HUES48 (cell line): ENCODE measurements around the gene UBE3D.

ENCODE experiments used
- H3K27ac ChIP-seq: one replicate; pipeline ENCODE4 v1.7.0; 2013; ENCODE audit warnings: low read depth, low read length, inconsistent platforms
- H3K27me3 ChIP-seq: 2 replicates; pipeline ENCODE4 v1.6.1; 2013; ENCODE audit warnings: mild to moderate bottlenecking, low read length; ENCODE audit not compliant: control insufficient read depth, insufficient read depth
- H3K36me3 ChIP-seq: 2 replicates; pipeline ENCODE4 v1.6.1; 2013; ENCODE audit warnings: low read length; ENCODE audit not compliant: control insufficient read depth, insufficient read depth
- H3K4me1 ChIP-seq: 2 replicates; pipeline ENCODE4 v1.6.1; 2013; ENCODE audit warnings: mild to moderate bottlenecking, low read length; ENCODE audit not compliant: control insufficient read depth, insufficient read depth
- H3K4me3 ChIP-seq: 2 replicates; pipeline ENCODE4 v1.5.1; 2013; ENCODE audit warnings: mild to moderate bottlenecking, low read depth, low read length
- H3K9ac ChIP-seq: 2 replicates; pipeline ENCODE4 v1.6.1; 2013; ENCODE audit warnings: mild to moderate bottlenecking, low read depth, low read length, moderate library complexity
- H3K9me3 ChIP-seq: 2 replicates; pipeline ENCODE4 v1.6.1; 2013; ENCODE audit warnings: low read length; ENCODE audit not compliant: control insufficient read depth, insufficient read depth

The UBE3D gene

DNA sequence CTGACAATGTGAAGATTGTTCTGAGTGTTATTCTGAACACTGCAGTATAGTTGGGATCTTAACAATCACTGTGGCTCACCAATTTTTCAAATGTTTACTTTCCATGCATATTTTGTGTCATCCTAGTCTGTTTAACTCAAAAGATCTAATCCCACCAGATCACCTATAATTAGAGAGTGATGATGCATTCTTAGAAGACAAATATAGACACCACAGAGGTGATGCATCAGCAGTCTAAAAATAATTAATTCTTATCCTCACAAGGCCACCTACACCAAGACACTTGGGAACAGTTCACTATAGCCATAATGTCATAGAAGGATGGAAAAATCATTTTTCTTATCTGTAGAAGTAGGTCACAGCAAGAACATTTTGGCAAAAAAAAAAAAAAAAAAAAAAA lies 154.8 kb downstream of the UBE3D start:
- no peaks in the 10 kb centered on the region for H3K9me3 ChIP-seq
- peaks cover 5% of the 10 kb centered on the region; the same call in 1 of the 2 replicates for H3K4me1 ChIP-seq
- H3K27me3 ChIP-seq: no peaks in the 10 kb centered on the region

DNA sequence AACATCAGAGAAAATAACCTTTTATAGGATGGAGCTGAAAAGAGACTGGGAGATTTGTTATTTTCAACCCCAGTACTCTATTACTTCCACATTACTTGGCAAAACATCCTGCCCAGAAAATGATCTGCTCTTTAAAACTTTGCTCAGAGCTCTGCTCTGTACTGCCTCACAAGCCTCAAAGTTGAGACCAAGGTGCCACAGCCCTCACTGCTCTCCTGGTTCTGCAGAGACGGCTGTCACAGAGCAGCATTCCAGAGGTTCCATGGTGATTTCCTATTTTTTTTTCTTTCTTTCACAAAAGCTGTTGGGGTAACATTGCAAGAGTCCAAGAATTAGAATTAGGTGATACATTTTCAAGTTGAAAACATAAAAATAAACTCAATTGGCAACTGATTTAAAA lies 155.2 kb downstream of the UBE3D start:
- no peaks in the 10 kb centered on the region for H3K9me3 ChIP-seq
- no peak overlapping the region for H3K4me3 ChIP-seq
- no peaks in the 10 kb centered on the region for H3K27me3 ChIP-seq
- H3K27ac ChIP-seq: no peak overlapping the region
- peaks cover 5% of the 10 kb centered on the region; the same call in 1 of the 2 replicates for H3K4me1 ChIP-seq
- H3K36me3 ChIP-seq: no peaks in the 10 kb centered on the region
- no peak overlapping the region for H3K9ac ChIP-seq

More for the DNA sequence above, 154.8 kb downstream of the UBE3D start:
- Histone ChIP-seq H3K27ac (no peak overlapping the region), H3K9ac (no peak overlapping the region), H3K36me3 (peaks cover 3% of the 10 kb centered on the region; the same call in 1 of the 2 replicates), H3K4me3 (no peak overlapping the region)

DNA sequence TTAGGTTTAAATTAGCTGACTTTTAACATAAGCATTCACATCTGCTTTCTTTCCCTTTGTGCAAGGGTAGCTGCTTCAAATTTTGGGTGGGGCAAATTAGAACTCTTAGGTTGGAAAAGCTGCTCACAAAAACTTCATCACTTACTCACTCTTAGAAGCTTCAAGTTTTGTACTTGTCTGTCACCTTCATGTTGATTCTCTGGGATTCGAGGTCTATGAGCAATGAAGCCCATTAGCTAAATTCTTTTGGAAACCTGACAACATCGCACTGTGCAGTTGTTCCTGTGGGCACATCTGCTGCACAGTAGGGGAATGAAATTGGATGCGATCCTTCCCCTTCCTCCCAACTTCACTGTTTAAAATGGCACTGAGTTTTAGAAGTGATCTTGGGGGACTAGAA lies 156.1 kb downstream of the UBE3D start:
- Histone ChIP-seq H3K27me3 (no peaks in the 10 kb centered on the region), H3K36me3 (no peaks in the 10 kb centered on the region), H3K9me3 (no peaks in the 10 kb centered on the region), H3K4me1 (peaks cover 5% of the 10 kb centered on the region; the same call in 1 of the 2 replicates), H3K9ac (no peak overlapping the region), H3K4me3 (no peak overlapping the region), H3K27ac (no peak overlapping the region)

DNA sequence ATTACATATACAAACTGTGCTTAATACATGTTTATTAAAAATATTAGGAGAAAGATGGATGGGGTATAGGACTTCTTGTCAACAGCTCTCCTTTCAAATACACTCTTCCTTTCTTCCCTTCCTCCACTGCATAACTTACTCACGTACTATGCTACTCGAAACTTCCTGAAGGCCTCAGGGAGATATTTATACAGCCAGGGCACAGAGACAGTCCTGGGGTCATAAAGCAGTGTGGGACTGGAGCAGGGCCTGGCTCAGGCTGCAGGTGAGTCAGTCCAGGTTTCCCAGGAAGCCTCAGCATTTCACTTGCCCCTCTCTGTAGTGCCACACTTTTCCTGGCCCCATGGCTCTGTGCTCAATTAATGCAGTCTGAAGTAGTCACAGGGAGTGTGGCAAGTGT lies 157.0 kb downstream of the UBE3D start:
- no peaks in the 10 kb centered on the region for H3K27me3 ChIP-seq
- no peaks in the 10 kb centered on the region for H3K36me3 ChIP-seq
- H3K4me1 ChIP-seq: peaks cover 8% of the 10 kb centered on the region; the same call in 1 of the 2 replicates
- no peak overlapping the region for H3K27ac ChIP-seq
- H3K4me3 ChIP-seq: no peak overlapping the region
- no peaks in the 10 kb centered on the region for H3K9me3 ChIP-seq
- no peak overlapping the region for H3K9ac ChIP-seq

DNA sequence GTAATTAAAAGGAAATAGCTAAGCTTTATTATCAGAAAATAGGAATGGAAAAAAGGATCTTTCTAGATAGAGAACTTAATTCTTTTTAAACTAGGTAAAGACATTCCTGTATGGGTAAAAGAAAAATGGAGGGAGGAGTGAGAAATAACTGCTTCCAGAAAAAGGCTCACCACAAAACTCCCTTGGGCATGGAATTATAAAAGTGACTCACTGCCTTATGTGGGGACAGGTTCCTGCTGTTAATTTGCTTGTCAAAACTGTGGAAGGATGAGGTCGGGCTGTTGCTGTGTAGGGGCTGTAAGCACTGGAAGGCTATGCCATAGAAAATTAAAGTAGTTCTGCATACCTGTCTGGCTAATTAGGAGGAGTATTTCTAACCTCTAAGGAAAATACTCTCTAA lies 158.7 kb downstream of the UBE3D start:
- no peaks in the 10 kb centered on the region for H3K27me3 ChIP-seq
- H3K4me1 ChIP-seq: peaks cover 9% of the 10 kb centered on the region; the same call in 1 of the 2 replicates
- no peak overlapping the region for H3K27ac ChIP-seq
- no peaks in the 10 kb centered on the region for H3K9me3 ChIP-seq
- no peak overlapping the region for H3K4me3 ChIP-seq
- no peaks in the 10 kb centered on the region for H3K36me3 ChIP-seq
- H3K9ac ChIP-seq: no peak overlapping the region

DNA sequence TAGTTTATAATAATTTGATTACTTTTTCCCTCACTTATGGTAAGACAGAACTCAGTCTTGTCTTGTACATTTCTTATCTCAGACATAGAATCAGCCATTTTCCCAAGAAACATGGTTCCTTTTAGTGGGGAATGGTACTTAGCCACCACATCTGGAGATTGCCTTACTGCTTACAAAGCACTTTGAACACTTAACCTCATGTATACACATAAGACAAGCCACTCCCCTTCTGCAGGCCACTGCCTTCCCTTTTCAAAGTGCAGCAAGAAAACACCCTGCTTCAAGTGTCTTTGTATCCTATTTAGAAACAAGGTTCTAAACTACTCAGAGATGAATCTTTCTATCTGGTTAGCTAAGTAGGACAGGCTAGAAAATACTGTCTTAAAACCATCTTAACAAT lies 159.2 kb downstream of the UBE3D start:
- H3K9ac ChIP-seq: no peak overlapping the region
- no peaks in the 10 kb centered on the region for H3K27me3 ChIP-seq
- no peaks in the 10 kb centered on the region for H3K36me3 ChIP-seq
- peaks cover 9% of the 10 kb centered on the region; the same call in 1 of the 2 replicates for H3K4me1 ChIP-seq
- H3K27ac ChIP-seq: no peak overlapping the region
- no peak overlapping the region for H3K4me3 ChIP-seq
- H3K9me3 ChIP-seq: no peaks in the 10 kb centered on the region

DNA sequence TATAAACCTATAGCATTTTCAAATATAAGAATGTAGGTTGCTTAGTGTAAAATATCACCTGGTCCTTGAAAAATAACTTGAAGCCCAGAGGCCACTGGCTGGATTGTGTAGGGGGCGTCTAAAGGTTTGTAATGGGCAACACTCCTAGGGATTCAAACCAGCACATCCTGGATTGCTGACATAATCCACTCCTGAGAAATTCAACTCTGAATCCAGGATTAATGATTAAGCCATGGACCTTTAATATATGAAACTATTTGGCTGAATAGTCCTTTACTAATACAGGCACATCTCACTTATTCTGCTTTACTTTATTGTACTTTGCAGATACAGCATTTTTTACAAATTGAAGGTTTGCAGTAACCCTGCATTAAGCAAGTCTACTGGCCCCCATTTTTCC lies 160.8 kb downstream of the UBE3D start:
- Histone ChIP-seq H3K4me1 (peaks cover 9% of the 10 kb centered on the region; the same call in 1 of the 2 replicates), H3K36me3 (no peaks in the 10 kb centered on the region), H3K9ac (no peak overlapping the region), H3K4me3 (no peak overlapping the region), H3K27me3 (no peaks in the 10 kb centered on the region), H3K27ac (no peak overlapping the region), H3K9me3 (no peaks in the 10 kb centered on the region)

DNA sequence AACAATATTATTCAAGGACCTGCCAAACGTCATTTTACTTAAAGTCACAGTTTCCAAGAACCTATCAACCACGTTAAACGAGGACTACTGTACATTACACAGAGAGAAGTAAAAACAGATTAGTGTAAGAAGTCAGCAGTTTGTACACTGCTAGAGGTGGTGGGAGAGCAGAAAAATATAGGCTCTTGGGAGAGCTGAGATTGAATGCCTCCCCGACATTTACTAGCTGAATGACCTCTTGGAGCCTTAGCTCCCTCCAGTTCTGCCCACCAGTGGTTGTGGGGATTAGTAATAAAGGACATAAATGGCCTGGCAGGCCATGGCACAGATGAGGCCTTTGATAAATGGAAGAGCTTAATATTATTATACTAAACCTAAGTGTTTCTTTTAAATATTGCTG lies 161.4 kb downstream of the UBE3D start:
- H3K4me1 ChIP-seq: peaks cover 9% of the 10 kb centered on the region; the same call in 1 of the 2 replicates
- no peak overlapping the region for H3K9ac ChIP-seq
- no peaks in the 10 kb centered on the region for H3K9me3 ChIP-seq
- H3K27me3 ChIP-seq: no peaks in the 10 kb centered on the region
- no peak overlapping the region for H3K27ac ChIP-seq
- no peak overlapping the region for H3K4me3 ChIP-seq
- H3K36me3 ChIP-seq: no peaks in the 10 kb centered on the region

DNA sequence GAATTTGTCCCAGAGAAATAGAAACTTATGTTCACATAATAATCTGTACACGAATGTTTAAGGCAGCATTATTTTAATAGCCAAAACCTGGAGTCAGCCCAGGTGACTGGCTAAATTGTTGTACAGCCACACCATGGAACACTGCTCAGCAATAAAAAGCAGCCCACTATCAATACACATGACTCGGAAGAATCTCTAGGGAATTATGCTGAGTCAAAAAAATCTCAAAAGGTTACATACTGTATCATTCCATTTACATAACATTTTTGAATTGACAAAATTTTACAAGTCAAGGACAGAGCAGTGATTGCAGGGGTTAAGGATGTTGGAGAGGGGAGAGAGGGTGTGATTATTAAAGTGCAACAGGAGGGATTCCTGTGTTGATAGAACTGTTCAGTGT lies 163.4 kb downstream of the UBE3D start:
- no peaks in the 10 kb centered on the region for H3K36me3 ChIP-seq
- H3K27ac ChIP-seq: no peak overlapping the region
- H3K4me3 ChIP-seq: no peak overlapping the region
- H3K9ac ChIP-seq: no peak overlapping the region
- H3K27me3 ChIP-seq: no peaks in the 10 kb centered on the region
- no peaks in the 10 kb centered on the region for H3K9me3 ChIP-seq
- peaks cover 9% of the 10 kb centered on the region; the same call in 1 of the 2 replicates for H3K4me1 ChIP-seq

DNA sequence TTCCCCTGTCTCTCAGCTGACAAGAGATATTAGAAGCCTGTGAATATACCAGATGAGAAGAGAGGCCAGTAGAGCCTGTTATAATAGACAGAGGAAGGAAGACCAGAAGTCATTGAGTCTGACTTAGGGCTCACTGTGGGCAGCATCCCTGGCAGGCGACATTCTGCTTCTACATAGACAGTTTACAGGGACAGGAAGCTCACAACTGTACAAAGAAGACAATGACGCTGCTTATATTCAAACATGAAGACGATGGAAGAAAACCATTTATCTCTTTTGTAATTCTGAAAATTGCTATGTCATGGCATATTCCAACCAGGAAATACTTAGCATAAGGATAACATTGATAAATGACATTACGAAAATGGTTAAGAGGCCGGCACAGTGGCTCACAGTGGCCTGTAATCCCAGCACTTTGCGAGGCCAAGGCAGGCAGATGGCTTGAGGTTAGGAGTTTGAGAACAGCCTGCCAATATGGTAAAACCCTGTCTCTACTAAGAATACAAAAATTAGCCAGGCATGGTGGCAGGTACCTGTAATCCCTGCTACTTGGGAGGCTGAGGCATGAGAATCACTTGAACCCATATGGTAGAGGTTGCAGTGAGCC lies 170.9 kb downstream of the UBE3D start:
- no peak overlapping the region for H3K9ac ChIP-seq
- no peaks in the 10 kb centered on the region for H3K36me3 ChIP-seq
- no peak overlapping the region for H3K27ac ChIP-seq
- H3K4me3 ChIP-seq: no peak overlapping the region
- no peaks in the 10 kb centered on the region for H3K9me3 ChIP-seq
- H3K27me3 ChIP-seq: no peaks in the 10 kb centered on the region
- peaks cover 15% of the 10 kb centered on the region; the same call in 1 of the 2 replicates for H3K4me1 ChIP-seq

DNA sequence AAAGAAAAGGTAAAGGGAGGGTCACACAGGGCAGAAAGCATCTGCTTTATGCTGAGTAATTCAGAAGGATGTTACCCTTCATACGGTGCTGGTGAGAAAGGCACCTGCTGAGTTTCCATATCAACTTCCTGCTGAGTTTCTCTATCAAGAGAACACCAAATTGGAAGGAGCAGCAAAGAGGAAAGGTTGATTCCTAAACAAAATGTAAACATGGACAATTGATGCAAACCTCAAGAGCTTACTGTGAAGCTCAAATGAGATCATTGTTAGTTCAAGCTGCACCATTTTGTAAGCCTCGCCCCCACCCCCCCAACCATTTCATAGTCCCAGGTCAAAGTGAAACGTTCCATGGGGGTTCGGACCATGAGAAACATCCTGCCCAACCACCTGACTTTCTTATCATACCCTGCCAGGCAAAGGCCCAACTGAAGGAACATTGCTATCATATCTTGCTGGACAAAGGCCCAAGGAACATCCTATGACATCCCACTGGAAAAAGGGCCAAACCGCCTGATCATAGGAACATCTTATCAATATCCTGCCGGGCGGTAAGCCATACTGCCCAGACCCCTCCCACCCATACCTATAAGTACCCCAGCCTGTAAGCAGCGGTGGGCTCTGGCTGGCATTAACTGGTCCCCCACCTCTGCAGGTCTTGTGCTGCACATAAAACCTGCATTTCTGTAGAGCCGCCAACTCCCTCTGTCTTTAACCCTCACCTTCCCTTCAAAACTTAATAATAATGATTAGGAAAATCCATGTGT lies 171.6 kb downstream of the UBE3D start:
- Histone ChIP-seq H3K4me3 (no peak overlapping the region), H3K27ac (no peak overlapping the region), H3K9ac (no peak overlapping the region), H3K4me1 (peaks cover 15% of the 10 kb centered on the region; the same call in 1 of the 2 replicates), H3K27me3 (no peaks in the 10 kb centered on the region), H3K36me3 (no peaks in the 10 kb centered on the region), H3K9me3 (no peaks in the 10 kb centered on the region)
